ENCODE results near the gene PPP1R9B.

PPP1R9B gene

DNA sequence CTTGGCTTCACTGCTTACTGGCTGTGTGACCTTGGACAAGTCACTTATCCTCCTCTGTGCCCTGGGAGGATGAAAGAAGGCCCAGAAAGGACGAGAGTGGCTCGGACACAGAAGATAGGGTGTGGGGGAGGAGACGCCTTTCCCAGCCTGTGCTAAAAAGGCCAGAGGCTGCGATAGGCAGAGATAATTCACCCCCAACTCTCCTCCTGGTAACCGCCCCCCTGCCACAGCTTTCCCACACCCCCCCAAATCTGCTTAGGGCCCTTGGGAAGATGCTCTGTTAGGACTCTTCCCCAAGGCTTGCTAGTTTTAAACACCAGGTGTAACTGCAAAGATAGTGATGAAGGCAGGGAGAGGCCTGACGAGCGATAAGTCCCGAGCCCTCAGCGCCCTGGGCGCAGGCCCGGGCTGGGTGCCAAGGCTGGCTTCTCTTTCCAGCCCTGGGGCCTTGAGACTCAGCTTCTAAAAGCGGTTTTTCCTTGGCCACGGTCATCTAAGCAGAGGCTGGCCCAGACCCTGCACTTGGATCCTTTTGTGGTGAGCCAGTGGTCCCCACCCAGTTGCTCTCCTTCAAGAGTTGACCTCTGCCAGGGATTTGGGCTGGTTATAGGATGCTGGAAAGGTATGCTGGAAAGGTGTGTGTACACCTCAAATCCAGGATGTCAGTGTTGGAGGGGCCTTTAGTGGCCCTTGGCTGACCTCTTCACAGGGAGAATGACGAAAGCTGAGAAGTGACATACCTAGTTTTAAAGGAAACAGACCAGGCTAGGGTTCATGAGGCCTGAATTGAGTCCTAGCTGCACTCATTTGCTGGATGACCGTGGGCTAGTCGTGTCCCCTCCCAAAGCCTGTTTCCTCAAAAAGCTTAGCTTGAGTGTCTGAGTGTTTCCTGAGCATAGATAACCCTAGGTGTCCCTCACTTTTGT, 3.4 kb upstream of the PPP1R9B start:
- DNase-seq, result no peak

GRCh38 chr17:50152736-50153135, 2.3 kb upstream of the PPP1R9B start:
- no peak for DNase-seq

DNA sequence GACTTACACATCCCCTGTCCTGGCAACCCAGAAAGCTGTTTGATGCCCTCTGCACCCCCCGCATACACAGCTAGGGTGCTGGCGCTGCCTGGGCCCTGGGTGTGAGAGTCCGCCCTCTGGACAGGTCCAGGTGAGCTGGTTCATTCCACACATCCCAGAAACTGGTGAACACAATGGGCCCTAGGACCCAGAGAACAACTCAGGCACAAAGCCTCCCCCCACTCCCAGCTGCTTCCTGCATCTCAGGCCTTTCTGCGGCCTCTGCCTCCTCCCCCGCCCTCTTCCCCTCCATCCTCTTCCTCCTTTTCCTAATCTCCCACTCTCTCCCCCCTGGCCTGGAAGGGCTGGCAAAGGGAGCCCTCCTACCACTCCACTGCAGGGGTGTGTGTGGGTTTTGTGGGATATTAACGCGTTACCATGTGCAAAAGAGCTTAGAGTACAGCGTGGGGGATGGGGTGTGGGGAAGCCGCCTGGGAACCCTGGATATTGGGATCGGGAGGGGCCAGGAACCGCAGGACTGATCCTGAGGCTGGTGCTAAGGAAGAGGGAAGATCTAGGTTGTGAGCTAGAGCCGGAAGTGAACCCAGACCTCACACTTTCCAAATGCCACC, 1.6 kb upstream of the PPP1R9B start:
- peak; percentile 87 for DNase-seq

DNA sequence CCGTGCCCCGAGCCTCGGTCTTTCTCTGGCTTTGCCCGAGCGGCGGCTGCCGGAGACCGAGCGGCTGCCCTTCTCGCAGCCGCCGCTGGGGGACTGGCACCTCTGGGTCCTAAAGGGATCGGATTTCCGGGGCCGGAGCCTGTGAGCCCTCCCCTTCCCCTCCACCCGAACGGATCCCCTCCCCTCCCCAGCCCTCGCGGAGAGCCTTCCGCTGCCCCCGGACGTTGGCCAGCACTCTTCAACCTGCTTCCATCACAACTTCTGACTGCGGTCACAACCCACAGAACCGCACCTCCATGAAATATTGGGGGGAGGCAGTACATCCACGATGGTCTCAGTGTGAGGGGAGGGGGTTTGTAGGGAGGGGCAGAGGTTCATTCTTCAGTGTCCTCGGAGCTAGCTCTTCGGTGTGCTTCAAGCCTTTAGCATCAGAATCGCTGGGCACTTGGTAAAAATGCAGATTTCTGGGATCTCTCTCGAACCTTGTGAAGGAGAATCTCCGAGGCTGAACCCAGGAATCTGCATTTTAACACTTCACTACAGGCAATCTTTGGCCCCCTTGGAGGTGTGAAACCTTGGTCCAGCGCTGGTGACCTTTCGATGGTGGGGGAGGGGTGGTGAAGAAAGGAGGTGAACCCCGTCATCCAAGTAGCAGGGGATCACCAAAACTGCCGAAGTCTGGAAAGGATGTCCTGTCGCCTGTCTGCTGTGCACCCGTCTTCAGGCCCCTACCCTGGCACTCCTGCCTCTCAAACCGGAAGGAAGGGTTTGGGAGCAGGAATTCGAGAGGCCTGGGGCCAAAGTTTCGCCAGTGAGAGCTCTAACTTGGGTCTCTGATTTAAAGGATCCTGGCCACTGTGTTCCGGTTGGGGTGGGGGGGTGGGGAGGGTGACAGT, 812 bp upstream of the PPP1R9B start:
- peak; percentile 57 for DNase-seq

- no peak for DNase-seq
These were observed 792 bp downstream of the PPP1R9B start for GRCh38 chr17:50149417-50150353.

GRCh38 chr17:50149091-50149416, 1.4 kb downstream of the PPP1R9B start:
- no peak for DNase-seq

DNA sequence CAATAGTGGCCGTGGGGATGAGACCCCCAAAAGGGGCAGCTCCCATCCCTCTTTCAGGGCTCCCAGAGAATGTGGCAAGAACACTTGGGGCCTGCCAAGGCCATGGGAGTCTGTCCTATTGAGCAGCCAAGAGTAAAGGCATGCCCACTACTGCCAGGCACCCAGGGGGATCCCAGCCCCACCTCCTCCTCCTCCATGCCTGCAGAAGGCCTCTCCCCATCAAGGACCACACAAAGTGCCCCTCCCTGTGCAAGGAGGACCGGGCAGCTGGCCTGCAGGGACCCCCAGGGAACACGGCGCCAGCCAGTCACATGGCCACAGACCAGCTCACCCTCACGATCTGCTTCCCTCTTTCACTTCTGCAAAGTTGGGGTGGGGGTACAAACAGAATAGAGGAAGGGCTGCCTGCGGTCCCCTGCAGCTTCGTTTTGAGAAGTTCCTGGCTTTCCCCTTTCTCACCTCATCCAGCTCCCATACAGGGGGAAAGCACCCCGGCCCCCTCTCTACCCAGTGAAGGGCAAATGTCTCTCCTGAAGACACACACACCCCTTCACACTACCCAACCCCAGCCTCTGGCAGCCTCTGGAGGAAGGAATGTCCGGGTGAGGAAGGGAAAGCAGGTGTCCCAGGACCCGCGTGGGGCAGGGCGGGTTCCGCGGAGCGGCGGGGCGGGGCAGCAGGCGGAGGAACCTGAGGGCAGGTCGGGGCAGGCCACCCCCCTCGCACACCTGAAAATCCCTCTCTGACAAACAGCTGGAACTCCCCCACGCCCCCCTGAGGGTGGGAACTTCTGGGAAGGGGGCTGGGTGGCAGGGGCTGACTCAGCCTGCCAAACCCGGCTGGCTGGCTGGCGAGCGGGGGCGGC, 2.0 kb downstream of the PPP1R9B start:
- no peak for DNase-seq

DNA sequence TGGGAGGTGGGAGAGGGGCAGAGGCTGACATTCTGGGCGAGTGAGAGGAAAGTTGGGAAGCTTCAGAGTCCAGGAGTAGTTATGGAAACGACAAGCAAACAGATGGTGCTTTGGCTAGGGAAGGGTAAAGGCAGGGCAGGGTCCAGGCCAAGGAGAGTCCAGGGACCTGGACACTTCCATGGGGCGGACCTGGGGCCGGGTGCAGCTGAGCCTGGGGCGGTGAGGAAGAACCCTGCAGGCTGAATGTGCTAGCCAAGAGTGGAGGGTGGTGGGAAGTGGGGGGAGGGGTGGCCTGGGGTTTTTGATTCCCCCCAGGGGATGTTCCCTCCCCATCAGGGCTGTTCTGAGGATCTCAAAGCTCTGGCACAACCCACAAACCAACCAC, 2.6 kb downstream of the PPP1R9B start:
- DNase-seq, result no peak

DNA sequence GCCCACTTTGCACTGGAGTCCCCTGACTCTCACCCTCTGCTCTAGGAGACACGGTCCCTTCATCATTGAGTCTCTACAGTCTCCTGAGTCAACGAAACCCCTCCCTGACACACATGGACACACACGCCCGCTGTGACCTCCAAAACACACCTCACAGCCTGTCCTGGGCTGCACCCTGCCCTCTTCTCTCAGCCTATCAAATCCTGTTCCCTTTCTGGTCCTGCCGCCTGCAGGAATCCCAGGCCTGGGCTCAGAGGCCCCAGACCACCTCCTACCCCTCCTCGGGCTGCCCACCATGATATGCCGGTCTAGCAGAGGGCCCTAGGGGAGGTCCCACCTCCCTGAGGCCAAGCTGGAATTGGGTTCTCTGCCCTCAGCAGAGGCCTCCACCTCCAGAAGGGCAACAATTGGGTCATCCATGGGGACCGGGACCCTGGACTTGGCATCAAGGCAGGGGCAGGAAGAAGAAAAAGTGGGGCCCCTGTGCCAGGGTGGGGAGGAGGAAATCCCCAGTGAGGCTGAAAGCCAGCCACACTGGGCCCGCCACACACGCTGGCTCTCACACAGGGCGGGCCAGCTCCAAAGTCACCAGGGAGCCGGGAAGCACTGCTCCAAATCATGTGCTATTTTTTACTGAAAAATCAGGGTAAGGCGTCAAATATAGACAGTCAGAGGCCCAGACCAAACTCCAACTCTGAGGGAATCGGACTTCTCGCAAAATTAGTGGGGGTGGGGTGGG, 3.4 kb downstream of the PPP1R9B start:
- no peak for DNase-seq

GRCh38 chr17:50146230-50146926, 4.1 kb downstream of the PPP1R9B start:
- no peak for DNase-seq

GRCh38 chr17:50145532-50146229, 4.8 kb downstream of the PPP1R9B start:
- no peak for DNase-seq

- no peak for DNase-seq
These were observed 5.5 kb downstream of the PPP1R9B start for GRCh38 chr17:50144845-50145531.

GRCh38 chr17:50144355-50144754, 6.1 kb downstream of the PPP1R9B start:
- no peak for DNase-seq

- no peak for DNase-seq
These were observed 6.9 kb downstream of the PPP1R9B start for GRCh38 chr17:50143461-50144176.

- DNase-seq, result no peak
These were observed 8.7 kb downstream of the PPP1R9B start for GRCh38 chr17:50141745-50142110.

DNA sequence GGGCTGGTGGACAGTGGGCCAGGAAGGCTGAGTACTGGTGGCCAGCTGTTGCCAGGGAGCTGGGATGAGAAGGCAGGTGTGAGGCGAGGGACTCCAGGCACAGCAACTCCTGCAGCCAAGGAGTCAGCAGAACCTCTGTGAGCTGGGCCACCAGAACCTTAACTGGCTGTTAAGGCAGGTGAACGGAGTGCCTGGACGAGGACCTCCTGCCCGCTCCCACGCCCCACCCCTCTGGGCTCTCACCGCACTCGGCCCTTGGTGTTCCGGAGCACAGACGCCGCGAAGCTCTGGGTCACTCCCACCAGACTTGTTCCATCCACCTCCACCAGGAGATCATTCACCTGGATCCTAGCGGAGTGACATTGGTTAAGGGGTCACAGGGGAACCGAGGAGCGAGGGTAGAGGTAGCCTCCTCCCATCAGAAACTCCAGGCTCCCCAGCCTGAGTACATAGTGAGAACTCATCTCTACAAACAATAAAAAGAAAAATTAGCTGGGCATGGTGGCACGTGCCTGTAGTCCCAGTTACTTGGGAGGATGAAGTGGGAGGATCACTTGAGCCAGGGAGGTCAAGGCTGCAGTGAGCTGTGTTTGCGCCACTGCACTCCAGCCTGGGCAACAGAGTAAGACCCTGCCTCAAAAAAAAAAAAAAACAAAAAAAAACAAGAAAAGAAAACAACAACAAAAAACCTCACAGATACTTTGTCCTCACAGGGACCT, 9.3 kb downstream of the PPP1R9B start:
- DNase-seq, result no peak

All from NCI-H1694 (cell line).